ENCODE results near the gene COQ10B. TPM values are rescaled to one million over a fixed set of nuclear protein-coding genes. Genes with fewer than 3 reads are reported as not detected.

The COQ10B gene
- polyA plus RNA-seq, 2 of the 4 experiments (the other 2 are of a cell fraction): 6.1 to 24.3 TPM

DNA sequence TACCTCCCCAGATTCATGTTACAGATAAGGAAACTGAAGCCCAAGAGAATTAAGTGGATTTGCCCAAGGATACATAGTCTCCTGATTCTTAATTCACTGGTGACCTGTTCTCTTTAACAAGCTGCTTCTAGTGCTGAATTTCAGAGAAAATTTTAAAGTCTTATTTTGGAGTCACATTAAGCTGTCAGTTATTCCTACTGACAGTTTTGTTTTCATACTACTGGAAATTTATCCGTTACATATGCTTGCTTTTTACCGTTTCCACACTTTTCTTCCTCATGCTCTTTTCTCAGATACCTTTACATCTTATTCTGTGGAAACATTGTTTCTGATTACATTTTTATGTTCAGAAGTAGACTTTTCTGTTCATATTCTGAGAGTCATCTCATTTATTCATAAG is 63.8 kb downstream of the COQ10B start:
- CTCF ChIA-PET: interaction anchor here (1.0 to 1.3 kb wide), 2 partner anchors 32 to 82 kb away, joined by 3 read pairs; no protein-coding TSS in a partner anchor
- Histone ChIP-seq H3K9me3 (no peaks in the 10 kb centered on the region), H3K4me1 (peaks cover 13% of the 10 kb centered on the region), H3K4me3 (peak overlapping the region; percentile 80), H3K27ac (peak overlapping the region; percentile 94 to 98; a peak in 4 of 6 replicates), H3K4me2 (peak overlapping the region; percentile 75)
- no peak for TF ChIP-seq FOXS1 (CRISPR knock-in tag; IDR thresholded peaks at IDR 0.05)
- no peak for TF ChIP-seq PHF8 (IDR thresholded peaks at IDR 0.05; ENCODE audit: borderline replicate concordance, low read depth)
- TF ChIP-seq HDAC2 (IDR thresholded peaks at IDR 0.05): no peak
- no peak for TF ChIP-seq CEBPB (IDR thresholded peaks at IDR 0.05)
- no peak for TF ChIP-seq RNF2 (IDR thresholded peaks at IDR 0.05; ENCODE audit: borderline replicate concordance, low read depth)
- FAIRE-seq: no peak
- WGBS (ENCODE audit: missing lambda C conversion rate): 32% methylated on average over 2 of the region's 2 CpGs
- DNase-seq (ENCODE audit: low read depth in 1 of 2, low spot score in 1 of 2): no peak
- no peak for ATAC-seq
- POLR2A ChIA-PET: interaction anchor here (1.0 to 3.0 kb wide), 3 partner anchors 16 to 82 kb away, joined by 4 to 57 read pairs (median 7); partner anchors contain the start of genes HSPD1, HSPE1 and SF3B1

Small RNA genes within 50 kb of the gene (small RNA-seq; reads per million reads assigned to genes)
- gene RF00394: 0 reads per million in 6 experiments
- 0 reads per million in 6 experiments for gene RNU6-1029P

Other genes starting within 250 kb of the COQ10B start
- gene ANKRD44, start 142.8 kb upstream of the COQ10B start, polyA plus RNA-seq (2011; rRNA removed): 5.9 and 7.9 TPM in 2 replicates
- 0.97 to 1.6 TPM (median 1.6 TPM) in 3 replicates for gene ANKRD44, start 142.8 kb upstream of the COQ10B start, polyA plus RNA-seq (2017; fragmentation: RNase III; extraction: RNeasy Plus Mini Kit Qiagen cat#74134 plus additional on column Dnase treatment)
- 400 and 436 TPM in 2 replicates for gene SF3B1, start 18.5 kb upstream of the COQ10B start, polyA plus RNA-seq (2011; rRNA removed)
- gene SF3B1, start 18.5 kb upstream of the COQ10B start, polyA plus RNA-seq (2017; fragmentation: RNase III; extraction: RNeasy Plus Mini Kit Qiagen cat#74134 plus additional on column Dnase treatment): 165 to 167 TPM (median 166 TPM) in 3 replicates
- 767 and 790 TPM in 2 replicates for gene HSPD1, start 46.3 kb downstream of the COQ10B start, polyA plus RNA-seq (2011; rRNA removed)
- 833 to 1,004 TPM (median 882 TPM) in 3 replicates for gene HSPD1, start 46.3 kb downstream of the COQ10B start, polyA plus RNA-seq (2017; fragmentation: RNase III; extraction: RNeasy Plus Mini Kit Qiagen cat#74134 plus additional on column Dnase treatment)
- gene HSPE1, start 46.8 kb downstream of the COQ10B start, polyA plus RNA-seq (2011; rRNA removed): 286 and 468 TPM in 2 replicates
- 1,189 to 1,457 TPM (median 1,198 TPM) in 3 replicates for gene HSPE1, start 46.8 kb downstream of the COQ10B start, polyA plus RNA-seq (2017; fragmentation: RNase III; extraction: RNeasy Plus Mini Kit Qiagen cat#74134 plus additional on column Dnase treatment)
- gene MOB4, start 62.5 kb downstream of the COQ10B start, polyA plus RNA-seq (2011; rRNA removed): 44.2 and 74.7 TPM in 2 replicates
- gene MOB4, start 62.5 kb downstream of the COQ10B start, polyA plus RNA-seq (2017; fragmentation: RNase III; extraction: RNeasy Plus Mini Kit Qiagen cat#74134 plus additional on column Dnase treatment): 57.5 to 64.3 TPM (median 58.1 TPM) in 3 replicates
- gene RFTN2, start 222.0 kb downstream of the COQ10B start, polyA plus RNA-seq (2011; rRNA removed): 0.17 and 0.20 TPM in 2 replicates
- 0.03 to 0.13 TPM (median 0.08 TPM) in 3 replicates for gene RFTN2, start 222.0 kb downstream of the COQ10B start, polyA plus RNA-seq (2017; fragmentation: RNase III; extraction: RNeasy Plus Mini Kit Qiagen cat#74134 plus additional on column Dnase treatment)